ENCODE results near the gene MRPS6. TPM values are rescaled to one million over a fixed set of nuclear protein-coding genes. Genes with fewer than 3 reads are reported as not detected.

The MRPS6 gene
- total RNA-seq, 1 experiment from 2014 or later = 55.1 TPM

GRCh38 chr21:34186109-34186719, 112.8 kb downstream of the MRPS6 start (continued):
- TF ChIP-seq EZH2 (IDR thresholded peaks at IDR 0.05) = no peak
- no peak for TF ChIP-seq POLR2A (IDR thresholded peaks at IDR 0.05; ENCODE audit: borderline replicate concordance, extremely low read depth, insufficient read depth, insufficient read length)

GRCh38 chr21:34187935-34188334, 114.6 kb downstream of the MRPS6 start:
- ATAC-seq = no peak
- H3K9me3 ChIP-seq (ENCODE audit: control insufficient read depth in 1 of 2, insufficient read depth in 1 of 2, low read depth in 1 of 2, low read length in 2 of 2) = no peaks in the 10 kb centered on the region
- no peaks in the 10 kb centered on the region for H4K20me1 ChIP-seq (ENCODE audit: insufficient read depth)
- no peaks in the 10 kb centered on the region for H3K9me2 ChIP-seq (ENCODE audit: insufficient read depth)
- DNase-seq (ENCODE audit: low read depth, low spot score) = no peak
- intact Hi-C loops (cut with micrococcal nuclease) = no loop called here
- ChIA-PET RAD21 (ENCODE audit: low non-redundant PET in 1 of 2, low total read pairs in 2 of 2, uncharacterized antibody in 2 of 2, unreplicated experiment in 2 of 2) (no interaction called here), CTCF (no interaction called here), POLR2A (no interaction called here)
- no peak overlapping the region for H3K9ac ChIP-seq (ENCODE audit: low read length)
- no peaks in the 10 kb centered on the region for H3K36me3 ChIP-seq (ENCODE audit: control insufficient read depth in 1 of 2, insufficient read depth in 2 of 2, low read length in 2 of 2)
- H3K79me2 ChIP-seq (ENCODE audit: insufficient read depth, low read length) = no peaks in the 10 kb centered on the region
- TF ChIP-seq CEBPB (IDR thresholded peaks at IDR 0.05; ENCODE audit: low read depth) = no peak
- no peak for TF ChIP-seq EZH2phosphoT487 (IDR thresholded peaks at IDR 0.05; ENCODE audit: borderline replicate concordance)
- H3K4me1 ChIP-seq (ENCODE audit: control insufficient read depth in 1 of 2, insufficient read depth in 2 of 2, low read length in 2 of 2) = no peaks in the 10 kb centered on the region
- BruUV-seq (replicated peaks) = no TSS peak
- H3K27me3 ChIP-seq (ENCODE audit: insufficient read depth, low read length) = no peaks in the 10 kb centered on the region
- no peak overlapping the region for H3K27ac ChIP-seq (ENCODE audit: low read depth, low read length)
- no peak overlapping the region for H2AFZ ChIP-seq (ENCODE audit: low read depth, low read length, poor library complexity, severe bottlenecking)
- no peak overlapping the region for H3K4me2 ChIP-seq (ENCODE audit: low read length)
- no peak overlapping the region for H3K4me3 ChIP-seq (replicated peaks in 1 of 2; ENCODE audit: low read depth in 1 of 2, low read length in 2 of 2)

GRCh38 chr21:34189506-34189905, 116.1 kb downstream of the MRPS6 start:
- DNase-seq (ENCODE audit: low read depth, low spot score) (no peak), ATAC-seq (no peak)
- H3K9me3 ChIP-seq (ENCODE audit: control insufficient read depth in 1 of 2, insufficient read depth in 1 of 2, low read depth in 1 of 2, low read length in 2 of 2) = no peaks in the 10 kb centered on the region
- H3K4me3 ChIP-seq (replicated peaks in 1 of 2; ENCODE audit: low read depth in 1 of 2, low read length in 2 of 2) = no peak overlapping the region
- H4K20me1 ChIP-seq (ENCODE audit: insufficient read depth) = no peaks in the 10 kb centered on the region
- no peak overlapping the region for H3K4me2 ChIP-seq (ENCODE audit: low read length)
- no peaks in the 10 kb centered on the region for H3K36me3 ChIP-seq (ENCODE audit: control insufficient read depth in 1 of 2, insufficient read depth in 2 of 2, low read length in 2 of 2)
- H3K27me3 ChIP-seq (ENCODE audit: insufficient read depth, low read length) = no peaks in the 10 kb centered on the region
- H3K4me1 ChIP-seq (ENCODE audit: control insufficient read depth in 1 of 2, insufficient read depth in 2 of 2, low read length in 2 of 2) = no peaks in the 10 kb centered on the region
- no peaks in the 10 kb centered on the region for H3K9me2 ChIP-seq (ENCODE audit: insufficient read depth)
- no TSS peak for BruUV-seq (replicated peaks)
- H2AFZ ChIP-seq (ENCODE audit: low read depth, low read length, poor library complexity, severe bottlenecking) = no peak overlapping the region
- ChIA-PET CTCF (no interaction called here), RAD21 (ENCODE audit: low non-redundant PET in 1 of 2, low total read pairs in 2 of 2, uncharacterized antibody in 2 of 2, unreplicated experiment in 2 of 2) (no interaction called here), POLR2A (no interaction called here)
- H3K79me2 ChIP-seq (ENCODE audit: insufficient read depth, low read length) = no peaks in the 10 kb centered on the region
- H3K9ac ChIP-seq (ENCODE audit: low read length) = no peak overlapping the region
- H3K27ac ChIP-seq (ENCODE audit: low read depth, low read length) = no peak overlapping the region
- intact Hi-C loops (cut with micrococcal nuclease) = no loop called here
- TF ChIP-seq MAX (IDR thresholded peaks at IDR 0.05) = no peak
- no peak for TF ChIP-seq CEBPB (IDR thresholded peaks at IDR 0.05; ENCODE audit: low read depth)
- TF ChIP-seq REST (IDR thresholded peaks at IDR 0.05; ENCODE audit: low read depth) = no peak
- TF ChIP-seq RAD21 (IDR thresholded peaks at IDR 0.05; ENCODE audit: low read depth) = no peak
- no peak for TF ChIP-seq ELF1 (IDR thresholded peaks at IDR 0.05; ENCODE audit: borderline replicate concordance, low read depth)
- no peak for TF ChIP-seq SIN3A (IDR thresholded peaks at IDR 0.05; ENCODE audit: low read depth)
- TF ChIP-seq POLR2A (IDR thresholded peaks at IDR 0.05; ENCODE audit: borderline replicate concordance, extremely low read depth, insufficient read depth, insufficient read length) = no peak
- TF ChIP-seq SRF (IDR thresholded peaks at IDR 0.05; ENCODE audit: low read depth) = no peak
- TF ChIP-seq POLR2AphosphoS5 (IDR thresholded peaks at IDR 0.05; ENCODE audit: low read depth, low read length) = no peak
- no peak for TF ChIP-seq ZFX (IDR thresholded peaks at IDR 0.05)
- no peak for TF ChIP-seq ZNF274 (IDR thresholded peaks at IDR 0.05; ENCODE audit: low read depth, low read length)
- no peak for TF ChIP-seq EGR1 (IDR thresholded peaks at IDR 0.05; ENCODE audit: low read depth)
- no peak for TF ChIP-seq ATF3 (IDR thresholded peaks at IDR 0.05)
- TF ChIP-seq FOSL1 (IDR thresholded peaks at IDR 0.05; ENCODE audit: low read depth) = no peak
